Common myeloid progenitor, CD34-positive (primary cell): ENCODE measurements around the gene CTSL.

Source experiments
- CTCF ChIA-PET: fragments of 350-600 bp; sonication (Branson Sonifier 250); formaldehyde crosslinking; loops from one replicate; lab custom pipeline; 2021; ENCODE audit warnings: antibody characterized with exemption; lab: Charles Lee
- POLR2A ChIA-PET: fragments of 350-600 bp; sonication (Branson Sonifier 250); formaldehyde crosslinking; loops from one replicate; lab custom pipeline; 2021; ENCODE audit warnings: antibody characterized with exemption; lab: Charles Lee
- DNase-seq, 3 donors: peaks; one replicate each; pipeline versions ENCODE4 v3.0.0 to v3.0.0-alpha.2; 2013
- H3K27ac ChIP-seq, 2 experiments: 1 replicate in 1 of 2; 2 replicates in 1 of 2; pipeline ENCODE4 v1.7.0; 2013; ENCODE audit warnings: inconsistent platforms in 2 of 2, low read length in 2 of 2, mild to moderate bottlenecking in 2 of 2, low read depth in 1 of 2, moderate library complexity in 1 of 2; ENCODE audit not compliant: severe bottlenecking in 2 of 2, insufficient read depth in 1 of 2, poor library complexity in 1 of 2
- H3K27me3 ChIP-seq, 5 experiments: replicated peaks in 2 of 5; 1 replicate in 3 of 5; 2 replicates in 2 of 5; pipeline versions ENCODE4 v1.6.1 to v1.7.0; 2013; ENCODE audit warnings: low read length in 4 of 5, mild to moderate bottlenecking in 2 of 5, moderate library complexity in 2 of 5, inconsistent platforms in 1 of 5; ENCODE audit not compliant: insufficient read depth in 5 of 5, control insufficient read depth in 4 of 5
- H3K36me3 ChIP-seq, 4 experiments: 1 replicate in 2 of 4; 2 replicates in 2 of 4; pipeline versions ENCODE4 v1.6.1 to v1.7.0; 2013; ENCODE audit warnings: low read length in 3 of 4, control low read depth in 1 of 4, mild to moderate bottlenecking in 1 of 4; ENCODE audit not compliant: control insufficient read depth in 4 of 4, insufficient read depth in 4 of 4
- H3K4me1 ChIP-seq, 4 experiments: 1 replicate in 3 of 4; 2 replicates in 1 of 4; pipeline versions ENCODE4 v1.6.1 to v1.7.1; 2013; ENCODE audit warnings: low read length in 3 of 4, mild to moderate bottlenecking in 3 of 4, control low read depth in 1 of 4, inconsistent platforms in 1 of 4, moderate library complexity in 1 of 4; ENCODE audit not compliant: control insufficient read depth in 4 of 4, insufficient read depth in 4 of 4; ENCODE audit errors: control extremely low read depth in 1 of 4
- H3K4me3 ChIP-seq, 7 experiments: 1 replicate in 4 of 7; 2 replicates in 3 of 7; pipeline versions ENCODE4 v1.5.1 to v1.7.0; 2013; ENCODE audit warnings: mild to moderate bottlenecking in 7 of 7, low read length in 6 of 7, moderate library complexity in 6 of 7, inconsistent platforms in 2 of 7, low read depth in 2 of 7, control low read depth in 1 of 7; ENCODE audit not compliant: insufficient read depth in 4 of 7, control insufficient read depth in 1 of 7; ENCODE audit errors: extremely low read depth in 1 of 7
- H3K9me3 ChIP-seq, 5 experiments: 1 replicate in 4 of 5; 2 replicates in 1 of 5; pipeline versions ENCODE4 v1.6.1 to v1.7.1; 2013; ENCODE audit warnings: low read length in 4 of 5, mild to moderate bottlenecking in 2 of 5, inconsistent platforms in 1 of 5, low read depth in 1 of 5, moderate library complexity in 1 of 5; ENCODE audit not compliant: control insufficient read depth in 4 of 5, insufficient read depth in 2 of 5; ENCODE audit errors: control extremely low read depth in 1 of 5
- WGBS: methylation state at CpG from one replicate; pipeline ENCODE4 v1.1.5; 2013; ENCODE audit not compliant: insufficient coverage; 5-methylcytosine and 5-hydroxymethylcytosine counted together

CTSL gene

DNA sequence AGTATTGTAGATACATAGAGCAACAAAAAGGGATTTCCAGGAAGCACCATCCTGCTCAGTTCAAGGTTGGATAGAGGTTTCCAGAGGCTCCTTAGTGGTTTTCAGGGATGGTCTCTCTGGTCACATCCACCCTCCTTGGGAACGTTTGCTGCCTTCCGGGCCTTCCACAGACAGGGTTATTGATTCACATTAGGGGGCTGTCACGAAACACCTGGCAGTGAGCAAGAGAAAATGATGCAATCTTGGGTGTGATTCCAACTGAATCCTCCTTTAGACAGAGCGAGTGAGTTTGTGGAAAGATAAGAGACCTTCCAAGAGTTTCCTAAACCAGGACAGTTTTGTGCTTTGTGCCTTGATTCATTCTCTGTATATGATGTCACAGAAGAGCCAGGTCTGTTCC is 43.8 kb upstream of the CTSL start:
- Histone ChIP-seq H3K27ac (no peak overlapping the region), H3K4me1 (peaks cover 0 to 28% (median 13%) of the 10 kb centered on the region in 4 experiments), H3K9me3 (no peaks in the 10 kb centered on the region), H3K27me3 (no peaks in the 10 kb centered on the region), H3K4me3 (no peak overlapping the region), H3K36me3 (peaks cover 22 to 83% (median 54%) of the 10 kb centered on the region in 4 experiments)
- no peak for DNase-seq
- CTCF ChIA-PET: no interaction called here
- POLR2A ChIA-PET: no interaction called here
- 100% methylated on average over 3 of the region's 4 CpGs for WGBS

DNA sequence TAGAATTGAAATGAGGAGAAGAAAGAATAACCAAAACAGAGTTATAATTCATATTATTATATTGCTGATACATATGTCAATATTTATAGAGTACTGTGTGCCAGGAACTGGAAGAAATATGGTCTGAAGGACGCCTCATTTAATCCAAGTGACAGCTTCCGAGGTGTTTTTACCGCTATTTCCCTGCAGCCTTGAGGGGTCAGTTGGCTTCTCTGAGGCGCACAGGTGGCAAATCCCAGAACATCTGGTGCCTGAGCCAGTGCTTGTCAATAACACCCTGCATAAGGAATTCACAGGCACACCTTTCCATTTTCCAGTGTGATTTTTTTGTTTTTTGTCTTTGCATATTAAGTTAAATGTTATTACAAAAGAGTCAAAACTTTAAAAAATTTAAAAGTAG is 43.3 kb upstream of the CTSL start:
- WGBS: 97% methylated on average over 3 of the region's 4 CpGs
- Histone ChIP-seq H3K27me3 (no peaks in the 10 kb centered on the region), H3K9me3 (no peaks in the 10 kb centered on the region), H3K36me3 (peaks cover 23 to 83% (median 54%) of the 10 kb centered on the region in 4 experiments), H3K4me1 (peaks cover 0 to 23% (median 8%) of the 10 kb centered on the region in 4 experiments), H3K27ac (no peak overlapping the region), H3K4me3 (no peak overlapping the region)
- ChIA-PET POLR2A (no interaction called here), CTCF (no interaction called here)
- DNase-seq: no peak

DNA sequence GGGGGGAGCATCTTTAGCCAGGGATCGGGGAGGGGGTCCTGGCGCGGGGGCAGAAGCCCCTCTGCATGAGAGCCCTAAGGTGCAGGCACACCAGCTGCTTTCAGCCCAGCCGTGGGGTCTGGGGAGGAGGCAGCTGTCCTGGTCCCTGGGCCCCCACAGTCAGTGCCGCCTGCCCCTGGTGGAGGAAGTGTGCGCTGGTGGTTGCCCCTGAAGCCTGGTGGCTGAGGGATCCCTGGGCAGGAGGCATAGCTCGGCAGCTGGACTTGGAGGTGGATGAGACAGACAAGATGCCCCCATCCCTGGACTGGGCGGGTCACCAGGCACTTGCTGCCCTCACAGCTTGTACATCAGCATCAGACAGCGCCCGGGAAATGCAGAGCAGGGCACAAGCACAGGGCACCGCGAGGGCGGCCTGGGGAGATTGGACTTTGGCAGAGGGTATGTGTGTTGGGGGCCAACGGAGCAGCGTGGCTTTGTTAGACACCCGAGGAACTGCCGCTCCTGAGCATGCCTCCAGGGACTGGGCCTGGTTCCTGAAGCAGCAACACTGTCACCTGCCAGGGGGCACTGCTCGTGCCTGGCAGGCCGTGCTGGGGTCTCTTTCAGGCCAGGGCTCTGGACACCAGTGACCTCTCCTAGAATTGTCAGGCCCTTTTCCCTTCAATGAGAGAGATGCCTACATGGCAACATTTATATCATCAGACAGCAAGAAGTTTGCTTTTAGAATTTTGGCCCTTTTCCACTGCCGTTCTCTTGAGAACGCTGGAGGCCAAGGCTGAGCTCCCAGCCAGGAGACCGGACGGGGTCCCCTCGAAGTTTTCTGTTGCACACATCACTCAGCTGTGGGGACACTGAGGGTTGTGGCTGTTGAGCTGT is 41.9 kb upstream of the CTSL start:
- POLR2A ChIA-PET: interaction anchor here (0.6 kb wide), 1 partner anchor 182 kb away, joined by 3 read pairs; no protein-coding TSS in a partner anchor

DNA sequence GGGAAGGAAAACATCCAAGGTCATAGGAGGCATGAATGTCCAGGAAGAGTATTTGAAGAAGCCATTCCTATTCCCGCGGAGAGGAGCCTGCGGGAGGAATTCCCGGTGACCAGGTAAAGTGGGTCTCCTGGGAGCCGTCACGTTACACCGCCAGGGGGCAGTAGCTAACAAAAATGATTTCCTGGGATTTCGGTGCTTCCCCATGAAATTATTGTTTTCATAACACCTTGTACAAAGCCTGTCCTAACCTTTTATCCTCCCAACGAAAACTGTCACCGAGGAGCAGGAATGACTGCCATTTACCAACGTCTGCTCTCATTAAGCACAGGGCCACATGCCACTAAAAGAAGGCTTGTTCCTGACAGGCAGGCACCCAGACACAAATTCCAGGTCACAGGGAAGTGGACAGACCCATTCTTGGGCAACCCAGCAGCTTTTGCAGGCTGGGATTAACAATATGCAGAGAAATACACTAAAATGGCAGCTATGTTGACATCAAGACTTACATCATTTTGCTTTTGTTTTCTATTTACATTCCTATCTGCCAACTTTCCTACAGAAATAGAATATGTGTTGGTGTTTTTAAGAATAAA is 41.2 kb upstream of the CTSL start:
- Histone ChIP-seq H3K27me3 (no peaks in the 10 kb centered on the region), H3K4me3 (no peak overlapping the region), H3K27ac (peak overlapping the region in 1 of 2 experiments; percentile 43), H3K4me1 (peaks cover 0 to 17% (median 6%) of the 10 kb centered on the region in 4 experiments), H3K36me3 (peaks cover 26 to 86% (median 51%) of the 10 kb centered on the region in 4 experiments), H3K9me3 (no peaks in the 10 kb centered on the region)
- no peak for DNase-seq
- 97% methylated on average over 11 of the region's 11 CpGs for WGBS
- ChIA-PET POLR2A (no interaction called here), CTCF (interaction anchor here (1.3 to 2.9 kb wide), 6 partner anchors 10 to 133 kb away, joined by 3 to 7 read pairs (median 5); no protein-coding TSS in a partner anchor)

More for the DNA sequence above, 41.9 kb upstream of the CTSL start:
- peaks cover 23 to 84% (median 51%) of the 10 kb centered on the region in 4 experiments for H3K36me3 ChIP-seq
- H3K27ac ChIP-seq: no peak overlapping the region
- no peaks in the 10 kb centered on the region for H3K9me3 ChIP-seq
- CTCF ChIA-PET: interaction anchor here (1.3 to 2.9 kb wide), 6 partner anchors 10 to 134 kb away, joined by 3 to 7 read pairs (median 5); no protein-coding TSS in a partner anchor
- WGBS: 89% methylated on average over 22 of the region's 24 CpGs
- peaks cover 0 to 17% (median 6%) of the 10 kb centered on the region in 4 experiments for H3K4me1 ChIP-seq
- H3K27me3 ChIP-seq: no peaks in the 10 kb centered on the region
- no peak overlapping the region for H3K4me3 ChIP-seq
- DNase-seq: no peak

DNA sequence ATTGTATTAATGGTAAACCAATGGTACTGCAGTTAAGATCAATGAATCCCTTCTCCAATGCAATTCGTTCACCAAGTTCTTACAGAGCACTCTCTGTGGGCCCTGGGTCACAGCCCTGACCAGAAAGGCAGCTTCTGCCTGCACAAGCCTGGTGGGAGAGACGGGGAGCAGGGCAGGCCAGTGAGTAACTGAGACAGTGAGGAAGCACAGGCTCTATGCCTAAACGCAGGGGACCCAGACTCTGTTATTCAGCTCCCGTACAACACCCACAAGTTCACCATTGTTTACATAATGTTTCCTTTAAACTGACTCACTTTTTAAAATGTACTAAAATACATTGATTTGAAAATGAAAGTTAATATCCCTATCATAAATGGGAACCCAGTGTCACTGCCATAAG is 40.5 kb upstream of the CTSL start:
- no peaks in the 10 kb centered on the region for H3K27me3 ChIP-seq
- H3K27ac ChIP-seq: peak overlapping the region in 1 of 2 experiments; percentile 43
- no peak for DNase-seq
- peaks cover 27 to 89% (median 51%) of the 10 kb centered on the region in 4 experiments for H3K36me3 ChIP-seq
- H3K9me3 ChIP-seq: no peaks in the 10 kb centered on the region
- POLR2A ChIA-PET: no interaction called here
- no peak overlapping the region for H3K4me3 ChIP-seq
- CTCF ChIA-PET: interaction anchor here (0.5 to 2.9 kb wide), 7 partner anchors 14 to 196 kb away, joined by 3 to 7 read pairs (median 5); no protein-coding TSS in a partner anchor
- WGBS: 94% methylated on average over 2 of the region's 4 CpGs
- H3K4me1 ChIP-seq: peaks cover 0 to 17% (median 6%) of the 10 kb centered on the region in 4 experiments

DNA sequence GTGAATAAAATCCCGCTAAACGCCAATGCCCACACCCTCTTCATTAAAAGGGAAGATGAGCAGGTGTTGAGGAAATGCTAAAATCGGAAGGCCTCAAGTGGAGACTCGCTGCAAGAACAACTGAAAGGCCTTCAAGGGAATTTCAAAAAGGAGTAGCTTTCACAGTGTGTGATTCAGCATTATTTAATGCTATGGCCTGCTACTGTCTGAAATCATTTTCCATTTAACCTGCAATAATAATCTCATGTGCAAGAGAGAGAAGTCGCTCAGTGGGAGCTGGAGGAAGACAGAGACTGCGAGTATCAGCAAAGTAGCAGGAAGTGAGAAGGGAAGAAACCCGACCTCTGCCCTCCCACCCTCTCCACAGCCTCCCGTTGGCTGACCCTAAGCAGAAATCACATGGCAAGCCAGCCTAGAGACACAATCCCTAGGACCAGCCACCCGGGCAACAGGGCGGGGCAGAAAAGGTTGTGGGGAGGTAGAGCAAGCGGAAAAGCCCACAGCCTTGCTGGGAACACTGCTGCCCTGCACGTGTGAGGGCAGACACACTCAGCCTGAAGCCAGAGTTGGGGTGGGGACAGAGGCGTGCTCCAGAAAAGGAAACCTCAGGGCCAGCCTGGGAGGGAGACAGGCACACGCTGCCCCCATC is 39.9 kb upstream of the CTSL start:
- peak; percentile 24 to 74 (median 66) for DNase-seq
- CTCF ChIA-PET: interaction anchor here (0.5 to 2.9 kb wide), 4 partner anchors 14 to 197 kb away, joined by 3 to 7 read pairs (median 3); no protein-coding TSS in a partner anchor
- H3K27ac ChIP-seq: peak overlapping the region in 1 of 2 experiments; percentile 43
- WGBS: 50% methylated on average over 9 of the region's 14 CpGs
- peaks cover 0 to 3% (median 0%) of the 10 kb centered on the region in 5 experiments for H3K9me3 ChIP-seq
- no peaks in the 10 kb centered on the region for H3K27me3 ChIP-seq
- peaks cover 0 to 17% (median 6%) of the 10 kb centered on the region in 4 experiments for H3K4me1 ChIP-seq
- H3K4me3 ChIP-seq: no peak overlapping the region
- peaks cover 31 to 91% (median 50%) of the 10 kb centered on the region in 4 experiments for H3K36me3 ChIP-seq
- POLR2A ChIA-PET: no interaction called here
